Bone marrow (tissue), 2 donors: ENCODE measurements around the gene RBM46.

Experiments
- DNase-seq, 2 donors: peaks; one replicate each; lab custom pipeline; 2025; lab: John Stamatoyannopoulos, UW

The RBM46 gene

GRCh38 chr4:154781126-154781982 lies at the start of gene RBM46:
Gene RBM46, plus strand, starts transcription at chr4:154781272. Its CDS starts 15,481 bp downstream, at chr4:154796753.
- DNase-seq: no peak

DNA sequence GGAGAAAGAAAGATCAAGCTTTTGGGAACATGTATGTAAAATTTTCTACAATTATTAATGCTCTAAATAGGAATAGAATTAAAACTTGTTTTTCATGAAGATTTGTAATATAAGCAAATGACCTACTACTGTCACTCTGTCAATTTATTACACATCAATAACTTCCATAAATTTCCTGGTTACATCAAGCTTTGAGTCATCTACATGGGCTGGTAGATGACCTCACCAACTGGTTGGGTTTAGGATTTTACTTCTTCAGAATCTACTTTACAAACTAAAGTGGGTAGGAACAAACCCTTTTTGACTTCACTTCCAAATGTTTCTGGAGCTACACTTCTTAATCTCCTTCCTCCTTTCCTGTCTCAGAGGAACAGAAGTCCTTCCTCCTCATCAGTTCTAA lies 49.3 kb upstream of the RBM46 start:
- no peak for DNase-seq

DNA sequence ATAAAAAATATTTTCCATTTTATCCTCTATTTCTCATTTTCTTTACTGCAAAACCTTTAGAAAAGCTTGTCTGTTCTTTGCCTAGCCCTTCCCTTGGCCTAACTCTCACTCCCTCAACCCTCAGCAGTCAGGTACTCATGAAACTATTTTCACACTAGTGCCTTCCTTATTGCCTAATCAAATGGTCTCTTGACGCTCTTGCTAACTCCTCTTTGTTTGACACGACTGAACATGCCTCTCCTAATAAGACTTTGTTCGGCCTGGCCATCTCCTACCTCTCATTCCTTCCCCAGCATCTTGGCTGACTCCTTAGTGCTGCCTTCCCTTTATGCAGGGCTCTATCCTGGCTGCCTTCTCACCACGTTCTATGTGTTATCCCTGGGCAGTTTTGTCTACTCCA lies 48.4 kb upstream of the RBM46 start:
- no peak for DNase-seq

- DNase-seq: no peak
Observed at GRCh38 chr4:154736770-154737169, 44.3 kb upstream of the RBM46 start.

DNA sequence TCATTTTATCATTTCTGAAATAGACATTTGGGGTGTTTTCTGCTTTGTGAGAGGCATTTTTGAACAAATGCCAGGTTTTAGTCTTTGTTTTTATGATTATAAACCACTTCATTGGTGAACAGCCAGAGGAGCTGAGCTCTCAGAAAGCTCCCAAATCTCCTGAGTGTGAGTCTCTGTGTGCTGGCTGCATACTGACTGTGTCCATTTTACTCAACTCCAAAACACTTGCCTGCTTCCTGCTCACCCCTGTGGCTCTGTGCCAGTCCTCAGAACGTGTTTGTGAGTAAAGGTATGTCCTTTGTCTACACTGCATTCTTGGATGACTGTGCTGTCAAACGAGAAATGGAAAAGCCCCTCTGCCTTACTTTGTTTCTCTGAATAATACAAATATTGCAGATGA lies 42.6 kb upstream of the RBM46 start:
- DNase-seq: no peak

DNA sequence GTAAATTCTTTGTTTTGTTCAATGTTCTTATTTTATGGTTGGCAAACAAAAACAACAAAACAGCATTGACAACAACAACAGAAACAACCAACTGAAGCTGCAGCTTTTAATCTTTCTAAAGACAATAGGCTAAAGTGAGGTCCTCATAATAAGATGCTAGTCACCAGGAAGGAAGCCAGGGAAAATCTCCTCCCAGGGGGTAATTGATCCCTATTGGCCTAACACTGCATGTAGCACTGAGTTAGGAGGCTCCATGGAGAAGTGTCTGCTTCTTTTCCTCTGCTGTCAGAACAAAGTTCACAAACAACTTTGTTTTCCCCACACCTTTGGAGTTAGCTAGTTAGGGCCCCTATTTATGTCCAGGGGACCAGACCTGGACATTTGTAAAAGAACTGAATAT lies 42.0 kb upstream of the RBM46 start:
- no peak for DNase-seq

GRCh38 chr4:154740462-154740861 lies 40.6 kb upstream of the RBM46 start:
- DNase-seq: no peak

DNA sequence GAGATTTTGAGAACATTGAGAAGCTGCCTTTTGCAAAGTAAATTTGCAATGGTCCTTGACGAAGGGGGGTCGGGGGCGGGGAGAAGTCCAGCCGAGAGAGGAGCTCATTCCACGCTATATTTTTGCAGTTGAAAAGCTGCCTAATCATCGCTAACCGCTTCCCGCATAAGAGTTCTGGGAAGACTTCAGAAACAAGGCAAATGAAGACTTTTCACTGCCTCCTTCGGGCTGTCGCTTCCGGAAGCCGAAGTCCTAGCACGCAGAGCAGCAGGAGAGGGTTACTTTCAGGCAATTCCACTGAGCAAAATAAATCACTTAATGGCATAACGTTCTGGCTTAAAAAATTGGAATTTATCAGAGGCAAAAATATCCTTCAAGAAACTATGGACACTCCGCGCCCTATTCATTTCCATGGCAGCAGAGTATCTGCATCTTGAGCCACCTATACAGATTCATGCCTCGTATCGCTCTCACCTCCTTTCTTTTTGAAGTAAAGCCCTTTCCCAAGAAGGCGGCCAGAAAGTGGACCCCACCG lies 39.9 kb upstream of the RBM46 start:
- no peak for DNase-seq

- DNase-seq: no peak
Observed at GRCh38 chr4:154741922-154742850, 38.9 kb upstream of the RBM46 start.

DNA sequence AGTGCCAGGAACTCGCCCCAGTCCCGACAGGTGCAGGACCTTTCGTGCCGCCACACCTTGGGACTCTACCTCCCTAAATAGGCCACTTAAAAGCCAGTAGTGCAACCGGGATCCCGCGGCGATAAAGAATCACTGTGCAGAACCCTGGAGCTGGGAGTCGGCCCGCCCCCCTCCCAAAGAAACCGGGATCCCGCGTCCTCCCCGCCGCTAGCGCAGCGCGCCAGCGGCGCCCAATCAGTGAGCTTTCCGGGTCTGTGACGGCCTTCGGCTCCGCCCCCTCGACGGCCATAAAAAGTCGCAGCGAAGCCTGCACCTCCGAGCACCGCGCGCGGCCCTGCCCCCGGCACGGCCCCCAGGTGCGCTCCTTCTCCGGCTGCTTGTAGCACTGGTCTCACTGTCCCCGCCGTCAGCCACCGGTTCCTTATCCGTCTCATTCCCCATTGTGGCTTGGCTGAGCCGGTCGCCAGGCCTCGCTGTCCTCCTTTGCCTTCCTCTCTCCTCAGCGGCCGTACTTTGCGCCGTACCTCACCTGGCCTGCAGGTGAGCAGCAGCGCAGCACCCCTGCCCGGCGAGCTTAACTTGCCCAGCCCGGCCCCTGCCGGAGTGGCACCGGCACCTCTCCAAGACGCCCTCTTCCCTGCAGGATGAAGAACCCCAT lies 37.3 kb upstream of the RBM46 start, which contains the start of gene LRAT:
Gene LRAT, plus strand, starts transcription at position 318 of the 658 bp plus-strand sequence. Its CDS starts 327 bp downstream, at position 645.
- DNase-seq: no peak

- no peak for DNase-seq
Observed at GRCh38 chr4:154744341-154744926, 36.6 kb upstream of the RBM46 start.

- DNase-seq: no peak
Observed at GRCh38 chr4:154757713-154758112, 23.4 kb upstream of the RBM46 start.

DNA sequence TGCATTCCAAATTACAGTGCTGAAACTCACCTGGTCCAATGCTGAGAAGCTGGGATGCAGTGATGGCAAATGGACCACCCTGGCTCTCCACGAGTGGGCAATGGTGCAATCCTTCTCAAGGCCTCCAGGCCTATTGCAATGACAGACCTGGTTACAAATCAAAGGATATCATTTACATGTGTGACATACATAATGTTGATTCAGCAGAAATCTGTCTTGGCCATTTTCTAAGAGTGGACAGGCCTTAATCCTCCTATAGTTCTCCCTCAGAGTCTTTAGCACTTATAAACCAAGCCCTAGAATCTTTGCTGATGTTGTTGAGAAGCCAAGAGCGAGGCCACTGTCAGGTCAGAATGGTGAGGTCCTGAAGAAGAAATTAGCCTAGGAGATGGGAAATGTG lies 20.2 kb upstream of the RBM46 start:
- no peak for DNase-seq

- no peak for DNase-seq
Observed at GRCh38 chr4:154778264-154778663, 2.8 kb upstream of the RBM46 start.

DNA sequence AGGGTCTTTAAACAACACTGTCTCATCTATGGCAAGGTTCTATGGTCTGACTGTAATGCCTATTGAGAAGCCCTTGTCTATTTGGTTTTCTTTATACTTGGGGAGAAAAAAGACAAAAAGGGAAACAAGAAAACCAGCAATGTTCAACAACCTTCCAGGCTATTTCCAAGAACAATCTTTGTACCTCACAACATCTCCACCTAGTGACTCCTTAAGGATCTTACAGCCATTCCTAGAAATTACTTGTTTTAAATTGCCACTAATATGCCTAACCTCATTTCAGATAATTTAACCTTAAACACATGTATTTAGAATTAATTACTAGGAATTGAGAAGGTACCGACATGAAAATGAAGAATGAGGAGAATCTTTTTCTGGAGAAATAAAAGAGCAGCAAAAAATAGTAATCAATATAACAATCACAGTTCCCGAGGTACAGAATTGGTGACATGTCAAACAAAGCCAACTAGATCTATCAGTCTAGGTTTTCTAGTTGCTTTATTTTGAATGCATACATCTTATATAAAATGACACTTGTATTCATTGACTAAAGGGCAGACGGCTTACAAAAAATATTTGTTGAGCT lies 1.6 kb upstream of the RBM46 start:
- DNase-seq: no peak

GRCh38 chr4:154781983-154782293 lies 866 bp downstream of the RBM46 start:
- no peak for DNase-seq

DNA sequence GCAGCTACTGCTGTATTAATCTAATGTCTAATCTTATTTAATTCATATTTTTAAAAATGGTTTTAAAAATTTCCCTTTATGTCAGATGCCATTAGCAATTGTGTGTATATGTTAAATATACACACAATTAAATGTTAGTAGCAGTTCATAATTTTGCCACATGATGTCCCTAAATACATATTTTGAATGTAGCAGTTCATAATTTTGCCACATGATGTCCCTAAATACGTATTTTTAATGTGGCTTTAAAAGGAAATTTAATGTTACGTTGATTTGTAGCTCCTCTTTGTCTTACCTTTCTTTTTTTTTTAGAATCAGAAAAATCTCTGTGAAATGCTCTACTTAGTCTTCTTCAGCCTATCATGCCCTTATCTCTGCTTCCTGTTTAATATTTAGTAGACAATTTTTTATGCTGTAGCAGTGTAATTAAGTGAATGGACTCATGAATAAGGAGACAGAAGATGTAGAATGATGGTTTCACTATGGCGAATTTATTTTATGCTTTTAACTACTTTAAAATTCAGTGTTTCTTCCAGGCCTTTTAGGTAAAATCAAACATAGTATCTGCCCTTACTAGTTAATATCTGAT lies 26.1 kb downstream of the RBM46 start:
- no peak for DNase-seq

DNA sequence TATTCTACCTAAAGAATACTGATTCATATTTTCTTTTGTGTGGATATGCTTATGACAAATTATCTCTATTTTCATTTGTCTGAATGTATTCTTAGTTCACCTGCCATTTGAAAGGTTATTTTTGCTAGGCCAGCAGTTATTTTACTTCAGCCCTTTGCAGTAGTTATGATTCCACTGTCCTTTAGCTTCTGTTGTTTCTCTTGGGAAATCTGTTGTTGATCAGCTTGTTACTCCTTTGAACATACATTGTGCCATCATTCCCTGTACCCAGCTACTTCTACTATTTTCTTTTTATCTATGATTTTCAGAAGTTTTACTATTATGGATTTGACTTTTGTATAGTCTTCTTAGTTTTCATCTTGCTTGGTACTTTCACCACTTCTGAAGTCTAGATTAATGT lies 37.2 kb downstream of the RBM46 start:
- no peak for DNase-seq

DNA sequence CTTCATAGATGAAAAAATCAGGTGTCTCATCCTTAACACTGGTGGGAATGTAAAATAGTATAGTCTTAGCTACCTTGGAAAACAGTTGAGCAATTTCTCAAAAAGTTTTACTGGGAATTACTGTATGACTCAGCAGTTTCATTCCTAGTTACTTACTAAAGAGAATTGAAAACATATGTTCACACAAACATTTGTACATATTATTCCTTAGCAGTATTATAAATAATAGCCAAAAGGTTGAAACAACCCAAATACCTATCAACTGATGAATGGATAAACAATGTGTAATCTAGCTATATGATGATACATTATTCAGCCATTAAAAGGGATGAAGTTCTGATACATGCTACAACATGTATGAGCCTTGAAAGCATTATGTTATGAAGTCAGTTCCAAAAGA lies 41.7 kb downstream of the RBM46 start:
- DNase-seq: no peak

DNA sequence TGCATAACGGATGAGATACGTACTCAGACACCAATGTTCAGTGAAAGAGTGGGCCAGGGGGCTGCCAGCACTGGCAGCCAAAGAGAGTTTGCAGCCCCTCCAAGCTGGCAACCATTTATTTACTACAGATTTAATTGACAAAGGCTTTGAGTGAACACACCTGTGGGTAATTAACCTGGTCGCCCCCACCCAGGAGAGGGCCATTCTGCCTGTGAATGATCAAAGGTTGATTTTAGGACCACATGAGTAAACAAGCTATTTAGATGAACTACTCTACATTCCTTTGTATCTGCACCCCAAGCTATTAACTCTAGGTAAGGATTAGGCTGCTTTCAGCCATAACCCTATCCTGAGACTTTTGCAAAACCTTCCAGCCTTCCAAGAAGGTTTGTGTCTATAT lies 55.0 kb downstream of the RBM46 start:
- DNase-seq: no peak

- no peak for DNase-seq
Observed at GRCh38 chr4:154836513-154836912, 55.4 kb downstream of the RBM46 start.
